ENCODE results near the gene CREBBP. TPM values are rescaled to one million over a fixed set of nuclear protein-coding genes. Genes with fewer than 3 reads are reported as not detected.

CREBBP gene
- total and polyA plus RNA-seq, 9 of the 15 experiments (the other 6 are each of a cell fraction or from before 2014, with no cell fraction given), result 0.70 to 24.8 (median 5.6) TPM

DNA sequence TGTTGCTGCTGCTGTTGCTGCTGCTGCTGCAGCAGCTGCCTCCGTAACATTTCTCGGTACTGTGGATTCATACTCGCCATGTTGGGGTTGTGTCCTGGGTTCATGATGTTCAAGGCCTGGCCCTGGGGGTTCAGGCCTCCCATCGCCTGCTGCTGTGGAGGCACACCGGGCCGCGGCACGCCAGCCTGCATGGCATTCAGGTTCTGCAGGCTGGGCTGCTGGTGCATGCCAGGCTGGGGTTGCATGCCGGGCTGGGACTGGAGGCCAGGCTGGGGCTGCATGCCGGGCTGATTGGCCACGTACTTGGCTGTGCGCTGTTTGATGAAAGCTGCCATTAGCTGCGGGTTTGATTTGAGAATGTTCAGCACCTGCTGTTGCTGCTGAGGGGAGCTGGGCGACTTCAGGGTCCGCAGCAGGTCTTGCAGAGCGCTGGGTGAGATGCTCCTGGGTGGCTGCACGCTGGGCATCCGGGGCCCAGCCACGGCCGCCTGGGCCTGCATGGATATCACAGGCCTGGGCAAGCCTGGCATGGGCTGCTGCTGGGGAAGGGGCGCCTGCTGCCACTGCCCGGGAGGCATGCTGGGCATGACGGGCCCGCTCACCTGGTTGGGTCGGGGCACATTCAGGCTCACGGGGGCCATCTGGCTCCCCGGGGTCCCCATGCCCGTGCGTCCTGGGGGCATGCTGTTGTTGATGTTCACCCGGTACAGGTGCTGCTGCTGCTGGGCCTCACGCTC lies 151.9 kb downstream of the CREBBP start:
- no peak for DNase-seq (ENCODE audit: extremely low read depth in 1 of 4, low spot score in 3 of 4)
- Histone ChIP-seq H4K20me1 (replicated peaks; ENCODE audit: control insufficient read depth, insufficient read depth, low read length) (no peaks in the 10 kb centered on the region; the same call in 1 of the 2 replicates), H3K4me3 (no peak overlapping the region), H3K36me3 (ENCODE audit: control insufficient read depth, insufficient read depth, low read length) (peaks cover 53% of the 10 kb centered on the region; the same call in 2 of the 3 replicates), H3K79me2 (ENCODE audit: control insufficient read depth, insufficient read depth, low read length) (no peaks in the 10 kb centered on the region), H3K27ac (ENCODE audit: extremely low read depth, low read depth, low read length) (no peak overlapping the region), H3K9me1 (ENCODE audit: control insufficient read depth, insufficient read depth, low read length) (no peaks in the 10 kb centered on the region), H3K27me3 (ENCODE audit: control insufficient read depth in 2 of 2, insufficient read depth in 2 of 2, low read length in 2 of 2) (no peaks in the 10 kb centered on the region), H2AFZ (ENCODE audit: low read depth, low read length) (no peak overlapping the region), H3K4me1 (replicated peaks in 1 of 2; ENCODE audit: control insufficient read depth in 2 of 2, insufficient read depth in 2 of 2, low read length in 2 of 2) (peaks cover 0 to 11% of the 10 kb centered on the region in 2 experiments; a peak in 1 of 5 replicates), H3K9me3 (replicated peaks; ENCODE audit: control insufficient read depth, insufficient read depth, low read depth, low read length) (no peaks in the 10 kb centered on the region), H3K4me2 (ENCODE audit: insufficient read depth, low read length) (no peak overlapping the region), H3K9ac (ENCODE audit: insufficient read depth in 1 of 2, low read depth in 2 of 2, low read length in 2 of 2) (no peak overlapping the region)
- BruUV-seq (replicated peaks), result no TSS peak
- POLR2A ChIA-PET, result interaction anchor here (1.3 kb wide), 1 partner anchor 11 kb away, joined by 6 read pairs; the partner anchor contains the start of gene TRAP1
- no peak for FAIRE-seq
- 95% methylated on average over 23 of the region's 31 CpGs for WGBS (ENCODE audit: insufficient coverage, low coverage, missing lambda C conversion rate)
- CTCF ChIA-PET (ENCODE audit: low intra/inter-chr PET ratio), result no interaction called here
- intact Hi-C loops (cut with micrococcal nuclease), result no loop called here
- in situ Hi-C loops (cut with MboI), result no loop called here
- ATAC-seq, result no peak
- TF ChIP-seq, protein P1, sequence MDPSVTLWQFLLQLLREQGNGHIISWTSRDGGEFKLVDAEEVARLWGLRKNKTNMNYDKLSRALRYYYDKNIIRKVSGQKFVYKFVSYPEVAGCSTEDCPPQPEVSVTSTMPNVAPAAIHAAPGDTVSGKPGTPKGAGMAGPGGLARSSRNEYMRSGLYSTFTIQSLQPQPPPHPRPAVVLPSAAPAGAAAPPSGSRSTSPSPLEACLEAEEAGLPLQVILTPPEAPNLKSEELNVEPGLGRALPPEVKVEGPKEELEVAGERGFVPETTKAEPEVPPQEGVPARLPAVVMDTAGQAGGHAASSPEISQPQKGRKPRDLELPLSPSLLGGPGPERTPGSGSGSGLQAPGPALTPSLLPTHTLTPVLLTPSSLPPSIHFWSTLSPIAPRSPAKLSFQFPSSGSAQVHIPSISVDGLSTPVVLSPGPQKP (CRISPR knock-in tag; IDR thresholded peaks at IDR 0.05), result no peak
- no peak for TF ChIP-seq RBM17 (IDR thresholded peaks at IDR 0.05; ENCODE audit: borderline replicate concordance, low read depth, low read length)
- TF ChIP-seq, protein P2, sequence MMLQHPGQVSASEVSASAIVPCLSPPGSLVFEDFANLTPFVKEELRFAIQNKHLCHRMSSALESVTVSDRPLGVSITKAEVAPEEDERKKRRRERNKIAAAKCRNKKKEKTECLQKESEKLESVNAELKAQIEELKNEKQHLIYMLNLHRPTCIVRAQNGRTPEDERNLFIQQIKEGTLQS (IDR thresholded peaks at IDR 0.05), result no peak
- TF ChIP-seq, protein P2 (CRISPR knock-in tag; conservative IDR thresholded peaks at IDR 0.05), result no peak
- TF ChIP-seq SAP30 (IDR thresholded peaks at IDR 0.05; ENCODE audit: borderline replicate concordance, insufficient read depth, low read depth, low read length, poor library complexity, severe bottlenecking), result no peak
- no peak for TF ChIP-seq PCBP2 (IDR thresholded peaks at IDR 0.05; ENCODE audit: low read depth, low read length, poor library complexity, severe bottlenecking)
- no peak for TF ChIP-seq MCM7 (IDR thresholded peaks at IDR 0.05)
- TF ChIP-seq RHOXF2B (CRISPR knock-in tag; conservative IDR thresholded peaks at IDR 0.05), result no peak
- TF ChIP-seq HDAC3 (IDR thresholded peaks at IDR 0.05; ENCODE audit: borderline replicate concordance, partially characterized antibody), result no peak
- TF ChIP-seq STAG1 (CRISPR knock-in tag; IDR thresholded peaks at IDR 0.05; ENCODE audit: borderline replicate concordance), result no peak
- TF ChIP-seq BDP1 (IDR thresholded peaks at IDR 0.05; ENCODE audit: insufficient read depth, insufficient read length), result no peak
- TF ChIP-seq, protein P3, sequence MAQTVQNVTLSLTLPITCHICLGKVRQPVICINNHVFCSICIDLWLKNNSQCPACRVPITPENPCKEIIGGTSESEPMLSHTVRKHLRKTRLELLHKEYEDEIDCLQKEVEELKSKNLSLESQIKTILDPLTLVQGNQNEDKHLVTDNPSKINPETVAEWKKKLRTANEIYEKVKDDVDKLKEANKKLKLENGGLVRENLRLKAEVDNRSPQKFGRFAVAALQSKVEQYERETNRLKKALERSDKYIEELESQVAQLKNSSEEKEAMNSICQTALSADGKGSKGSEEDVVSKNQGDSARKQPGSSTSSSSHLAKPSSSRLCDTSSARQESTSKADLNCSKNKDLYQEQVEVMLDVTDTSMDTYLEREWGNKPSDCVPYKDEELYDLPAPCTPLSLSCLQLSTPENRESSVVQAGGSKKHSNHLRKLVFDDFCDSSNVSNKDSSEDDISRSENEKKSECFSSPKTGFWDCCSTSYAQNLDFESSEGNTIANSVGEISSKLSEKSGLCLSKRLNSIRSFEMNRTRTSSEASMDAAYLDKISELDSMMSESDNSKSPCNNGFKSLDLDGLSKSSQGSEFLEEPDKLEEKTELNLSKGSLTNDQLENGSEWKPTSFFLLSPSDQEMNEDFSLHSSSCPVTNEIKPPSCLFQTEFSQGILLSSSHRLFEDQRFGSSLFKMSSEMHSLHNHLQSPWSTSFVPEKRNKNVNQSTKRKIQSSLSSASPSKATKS (CRISPR knock-in tag; IDR thresholded peaks at IDR 0.05), result no peak
- no peak for TF ChIP-seq ELF4 (CRISPR knock-in tag; IDR thresholded peaks at IDR 0.05)
- no peak for TF ChIP-seq TCF3 (CRISPR knock-in tag; IDR thresholded peaks at IDR 0.05)
- TF ChIP-seq, protein P4, sequence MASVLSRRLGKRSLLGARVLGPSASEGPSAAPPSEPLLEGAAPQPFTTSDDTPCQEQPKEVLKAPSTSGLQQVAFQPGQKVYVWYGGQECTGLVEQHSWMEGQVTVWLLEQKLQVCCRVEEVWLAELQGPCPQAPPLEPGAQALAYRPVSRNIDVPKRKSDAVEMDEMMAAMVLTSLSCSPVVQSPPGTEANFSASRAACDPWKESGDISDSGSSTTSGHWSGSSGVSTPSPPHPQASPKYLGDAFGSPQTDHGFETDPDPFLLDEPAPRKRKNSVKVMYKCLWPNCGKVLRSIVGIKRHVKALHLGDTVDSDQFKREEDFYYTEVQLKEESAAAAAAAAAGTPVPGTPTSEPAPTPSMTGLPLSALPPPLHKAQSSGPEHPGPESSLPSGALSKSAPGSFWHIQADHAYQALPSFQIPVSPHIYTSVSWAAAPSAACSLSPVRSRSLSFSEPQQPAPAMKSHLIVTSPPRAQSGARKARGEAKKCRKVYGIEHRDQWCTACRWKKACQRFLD (CRISPR knock-in tag; IDR thresholded peaks at IDR 0.05), result no peak
- no peak for TF ChIP-seq SNIP1 (IDR thresholded peaks at IDR 0.05; ENCODE audit: low read depth)
- TF ChIP-seq RBM15 (IDR thresholded peaks at IDR 0.05; ENCODE audit: insufficient read depth, low read length), result no peak

Data from K562 (cell line).